ENCODE data around the gene DLG2.
A peak's percentile ranks its signal among the peaks of the same experiment; 100 is the strongest.
"Not testable (repeated sequence)": the region's sequence is repeated elsewhere in the genome, so short reads cannot be mapped to it uniquely, and the experiment has no call there.

The DLG2 gene

DNA sequence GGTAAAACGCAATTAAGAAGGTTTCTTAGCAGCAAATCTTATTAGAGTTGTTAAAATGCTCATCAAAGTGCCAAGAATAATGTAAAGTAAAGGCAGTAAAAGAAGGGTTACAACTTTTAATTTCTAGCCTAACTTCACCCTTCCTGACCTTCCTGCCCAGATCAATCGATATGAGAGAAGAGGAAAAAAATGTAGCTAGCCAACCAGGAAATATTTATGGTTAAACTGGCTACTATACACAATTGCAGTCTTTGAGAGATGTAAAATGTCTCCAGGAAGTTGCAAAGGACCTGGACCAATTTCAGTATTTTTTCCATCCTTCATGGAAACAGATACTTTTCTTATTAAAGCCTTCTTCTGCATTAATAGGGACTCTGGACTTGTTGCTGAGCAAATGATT is 2199.2 kb downstream of the DLG2 start:
- no peak overlapping the region for H3K4me3 ChIP-seq (ENCODE audit: low read depth, low read length)
- TF ChIP-seq, protein P1, sequence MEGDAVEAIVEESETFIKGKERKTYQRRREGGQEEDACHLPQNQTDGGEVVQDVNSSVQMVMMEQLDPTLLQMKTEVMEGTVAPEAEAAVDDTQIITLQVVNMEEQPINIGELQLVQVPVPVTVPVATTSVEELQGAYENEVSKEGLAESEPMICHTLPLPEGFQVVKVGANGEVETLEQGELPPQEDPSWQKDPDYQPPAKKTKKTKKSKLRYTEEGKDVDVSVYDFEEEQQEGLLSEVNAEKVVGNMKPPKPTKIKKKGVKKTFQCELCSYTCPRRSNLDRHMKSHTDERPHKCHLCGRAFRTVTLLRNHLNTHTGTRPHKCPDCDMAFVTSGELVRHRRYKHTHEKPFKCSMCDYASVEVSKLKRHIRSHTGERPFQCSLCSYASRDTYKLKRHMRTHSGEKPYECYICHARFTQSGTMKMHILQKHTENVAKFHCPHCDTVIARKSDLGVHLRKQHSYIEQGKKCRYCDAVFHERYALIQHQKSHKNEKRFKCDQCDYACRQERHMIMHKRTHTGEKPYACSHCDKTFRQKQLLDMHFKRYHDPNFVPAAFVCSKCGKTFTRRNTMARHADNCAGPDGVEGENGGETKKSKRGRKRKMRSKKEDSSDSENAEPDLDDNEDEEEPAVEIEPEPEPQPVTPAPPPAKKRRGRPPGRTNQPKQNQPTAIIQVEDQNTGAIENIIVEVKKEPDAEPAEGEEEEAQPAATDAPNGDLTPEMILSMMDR (IDR thresholded peaks at IDR 0.05; ENCODE audit: low read depth, low read length): no peak
- peaks cover 3% of the 10 kb centered on the region for H3K9me3 ChIP-seq (ENCODE audit: severe bottlenecking)
- DNase-seq: no peak
- H3K36me3 ChIP-seq: no peaks in the 10 kb centered on the region
- H3K27ac ChIP-seq: no peak overlapping the region
- H3K27me3 ChIP-seq (ENCODE audit: insufficient read depth, low read depth, severe bottlenecking): no peaks in the 10 kb centered on the region

GRCh38 chr11:83427501-83427900 is 2199.6 kb downstream of the DLG2 start:
- no peak for DNase-seq

DNA sequence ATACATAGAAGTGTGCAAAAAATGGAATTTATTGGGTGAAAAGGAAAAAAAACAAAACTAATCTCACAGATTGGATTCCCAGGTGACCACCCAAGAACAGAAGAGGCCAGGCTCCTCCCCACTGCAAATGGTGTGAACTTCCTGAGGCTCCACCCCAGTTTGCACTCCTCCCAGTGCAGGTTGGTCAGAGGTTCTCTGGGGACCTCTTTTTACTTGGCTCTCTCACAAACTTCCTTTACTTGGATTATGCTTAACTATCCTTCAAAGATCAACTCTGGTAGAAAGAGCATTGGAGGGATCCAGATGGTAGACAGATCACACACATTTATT is 2202.0 kb downstream of the DLG2 start:
- H3K27ac ChIP-seq: no peak overlapping the region
- no peaks in the 10 kb centered on the region for H3K36me3 ChIP-seq
- TF ChIP-seq, protein P1 (IDR thresholded peaks at IDR 0.05; ENCODE audit: low read depth, low read length): no peak
- DNase-seq: no peak
- no peaks in the 10 kb centered on the region for H3K27me3 ChIP-seq (ENCODE audit: insufficient read depth, low read depth, severe bottlenecking)
- H3K9me3 ChIP-seq (ENCODE audit: severe bottlenecking): peaks cover 11% of the 10 kb centered on the region
- H3K4me3 ChIP-seq (ENCODE audit: low read depth, low read length): no peak overlapping the region

More at GRCh38 chr11:83427501-83427900, 2199.6 kb downstream of the DLG2 start:
- H3K27ac ChIP-seq: no peak overlapping the region
- H3K36me3 ChIP-seq: no peaks in the 10 kb centered on the region
- H3K27me3 ChIP-seq (ENCODE audit: insufficient read depth, low read depth, severe bottlenecking): no peaks in the 10 kb centered on the region
- TF ChIP-seq, protein P1 (IDR thresholded peaks at IDR 0.05; ENCODE audit: low read depth, low read length): no peak
- peaks cover 6% of the 10 kb centered on the region for H3K9me3 ChIP-seq (ENCODE audit: severe bottlenecking)
- H3K4me3 ChIP-seq (ENCODE audit: low read depth, low read length): no peak overlapping the region

GRCh38 chr11:83424376-83425136 is 2202.6 kb downstream of the DLG2 start:
- Histone ChIP-seq H3K27ac (no peak overlapping the region), H3K36me3 (no peaks in the 10 kb centered on the region), H3K27me3 (ENCODE audit: insufficient read depth, low read depth, severe bottlenecking) (no peaks in the 10 kb centered on the region), H3K9me3 (ENCODE audit: severe bottlenecking) (peaks cover 11% of the 10 kb centered on the region), H3K4me3 (ENCODE audit: low read depth, low read length) (no peak overlapping the region)
- TF ChIP-seq, protein P1 (IDR thresholded peaks at IDR 0.05; ENCODE audit: low read depth, low read length): no peak
- DNase-seq: no peak

- not testable (repeated sequence) for H3K27ac ChIP-seq; H3K4me3 ChIP-seq (ENCODE audit: low read depth, low read length); DNase-seq; H3K27me3 ChIP-seq (ENCODE audit: insufficient read depth, low read depth, severe bottlenecking); H3K36me3 ChIP-seq
- peaks cover 11% of the 10 kb centered on the region for H3K9me3 ChIP-seq (ENCODE audit: severe bottlenecking)
These were observed 2204.5 kb downstream of the DLG2 start for GRCh38 chr11:83422641-83423040.

DNA sequence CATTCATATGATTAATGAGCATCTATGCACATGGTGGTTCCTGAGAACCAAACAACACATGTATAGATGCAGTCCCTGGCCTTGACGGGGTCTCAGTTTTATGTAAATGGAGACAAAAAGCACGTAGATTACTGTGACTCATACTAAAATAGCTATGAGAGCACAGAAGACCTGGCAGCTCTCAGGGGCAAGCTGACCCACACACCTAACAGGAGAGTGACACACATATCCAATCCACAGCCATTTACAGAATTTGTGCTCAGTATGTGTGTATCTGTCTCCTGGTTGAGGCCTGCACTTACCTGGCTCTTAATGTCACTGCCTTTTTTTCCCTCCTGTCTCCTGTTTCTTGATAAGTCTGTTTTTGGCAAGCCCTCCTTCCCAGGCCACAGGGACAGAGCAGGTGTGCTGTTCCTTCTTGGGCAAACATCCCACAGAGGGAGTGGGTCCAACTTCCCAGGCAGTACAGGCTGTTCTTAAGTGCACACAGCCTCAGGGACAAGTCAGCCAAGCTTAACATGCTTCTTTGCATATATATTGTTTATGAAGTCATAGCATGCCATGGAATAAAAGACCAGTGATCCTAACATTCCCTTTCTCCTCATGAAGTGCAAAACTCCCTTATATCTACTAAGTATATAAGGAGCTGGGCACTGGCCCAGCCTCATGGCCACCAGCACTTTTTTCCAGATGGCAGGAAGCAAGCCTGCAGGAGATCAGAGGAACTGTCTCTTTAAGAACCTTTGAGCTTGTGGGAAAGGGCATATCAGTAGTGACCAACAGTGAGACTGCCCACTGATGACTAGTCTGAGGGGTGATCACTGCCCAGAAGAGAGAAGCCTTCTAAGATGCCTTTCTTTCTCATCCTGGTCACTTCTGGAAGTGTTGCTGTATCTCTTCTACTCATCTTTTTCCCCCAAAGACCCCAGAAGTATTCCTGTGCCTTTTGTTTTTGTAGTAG is 2216.3 kb downstream of the DLG2 start:
- TF ChIP-seq, protein P1 (IDR thresholded peaks at IDR 0.05; ENCODE audit: low read depth, low read length): 0 out of 2 replicates have a peak, but pooled peaks have one; percentile 10
- H3K36me3 ChIP-seq: no peaks in the 10 kb centered on the region

More for the DNA sequence above, 2216.3 kb downstream of the DLG2 start:
- Histone ChIP-seq H3K4me3 (ENCODE audit: low read depth, low read length) (no peak overlapping the region), H3K9me3 (ENCODE audit: severe bottlenecking) (peaks cover under 1% of the 10 kb centered on the region), H3K27me3 (ENCODE audit: insufficient read depth, low read depth, severe bottlenecking) (no peaks in the 10 kb centered on the region), H3K27ac (no peak overlapping the region)
- no peak for DNase-seq

All from WERI-Rb-1 (cell line).